T47D (cell line): ENCODE results near the gene FBXO17.
"Not testable (repeated sequence)": the region's sequence is repeated elsewhere in the genome, so short reads cannot be mapped to it uniquely, and the experiment has no call there.

Experiments
- DNase-seq, 2 experiments: peaks; one replicate each; pipeline versions ENCODE4 v3.0.0 to v3.0.0-alpha.2; 2011 to 2012; ENCODE audit warnings: low read depth in 1 of 2, low spot score in 1 of 2
- JUND ChIP-seq: IDR thresholded peaks from 2 replicates; pipeline ENCODE4 v1.6.1; 2012; ENCODE audit warnings: low read depth
- in situ Hi-C: cut with HindIII; loops from 2 replicates; pipeline ENCODE4 v1.10.0; 2016; ENCODE audit warnings: low sequenced_read_pairs, low pct_unique_long_range_greater_than_20kb

FBXO17 gene

GRCh38 chr19:38993271-38993670, 17.7 kb upstream of the FBXO17 start:
- in situ Hi-C loops, result no loop called here
- DNase-seq, result no peak
- no peak for TF ChIP-seq JUND

- in situ Hi-C loops, result no loop called here
- DNase-seq, result no peak
- TF ChIP-seq JUND, result no peak
Observed at GRCh38 chr19:38990949-38991697, 15.6 kb upstream of the FBXO17 start.

- in situ Hi-C loops, DNase-seq: not testable (repeated sequence)
Observed at GRCh38 chr19:38989614-38990013, 14.1 kb upstream of the FBXO17 start.

- in situ Hi-C loops, result no loop called here
- DNase-seq, result peak; percentile 8 to 74
- no peak for TF ChIP-seq JUND
Observed at GRCh38 chr19:38989066-38989605, 13.6 kb upstream of the FBXO17 start.

GRCh38 chr19:38988627-38989026, 13.1 kb upstream of the FBXO17 start:
- DNase-seq, in situ Hi-C loops: not testable (repeated sequence)

- DNase-seq, in situ Hi-C loops: not testable (repeated sequence)
Observed at GRCh38 chr19:38987745-38988144, 12.2 kb upstream of the FBXO17 start.

GRCh38 chr19:38985262-38985661, 9.7 kb upstream of the FBXO17 start:
- no peak for TF ChIP-seq JUND
- no peak for DNase-seq
- in situ Hi-C loops, result no loop called here

GRCh38 chr19:38980583-38981374, 5.2 kb upstream of the FBXO17 start:
- DNase-seq, result no peak
- TF ChIP-seq JUND, result no peak
- in situ Hi-C loops, result no loop called here

- in situ Hi-C loops, result no loop called here
- no peak for DNase-seq
- no peak for TF ChIP-seq JUND
Observed at GRCh38 chr19:38979812-38980211, 4.3 kb upstream of the FBXO17 start.

- in situ Hi-C loops, result no loop called here
- no peak for TF ChIP-seq JUND
- no peak for DNase-seq
Observed at GRCh38 chr19:38978326-38978689, 2.8 kb upstream of the FBXO17 start.

GRCh38 chr19:38977445-38978325, 2.1 kb upstream of the FBXO17 start:
- in situ Hi-C loops, result no loop called here
- no peak for DNase-seq
- no peak for TF ChIP-seq JUND

GRCh38 chr19:38975861-38976271, 324 bp upstream of the FBXO17 start:
- peak in 1 of 2 experiments; percentile 31 for DNase-seq
- no peak for TF ChIP-seq JUND
- in situ Hi-C loops, result no loop called here
